BJ (cell line): ENCODE measurements around the gene HSD3B7. TPM values are rescaled to one million over a fixed set of nuclear protein-coding genes. Genes with fewer than 3 reads are reported as not detected.

Source experiments
- CTCF ChIA-PET: fragments of 350-600 bp; formaldehyde crosslinking; extraction: SDS; loops from one replicate; lab custom pipeline; 2021; ENCODE audit warnings: antibody characterized with exemption, inconsistent platforms; lab: Yijun Ruan, JAX
- POLR2A ChIA-PET: fragments of 300-600 bp; sonication (Branson Sonifier 250); formaldehyde crosslinking; extraction: SDS; loops from one replicate; lab custom pipeline; 2021; ENCODE audit warnings: antibody characterized with exemption; lab: Charles Lee
- DNase-seq: peaks from one replicate; pipeline ENCODE4 v3.0.0-alpha.2; 2011; ENCODE audit warnings: low read depth
- H3K27me3 ChIP-seq: 2 replicates; pipeline ENCODE4 v1.6.0; 2011; ENCODE audit warnings: low read length; ENCODE audit not compliant: control insufficient read depth, insufficient read depth
- H3K36me3 ChIP-seq: 2 replicates; pipeline ENCODE4 v1.5.1; 2011; ENCODE audit warnings: low read length; ENCODE audit not compliant: control insufficient read depth, insufficient read depth
- H3K4me3 ChIP-seq: 2 replicates; pipeline ENCODE4 v1.5.1; 2011; ENCODE audit warnings: low read depth, mild to moderate bottlenecking, control low read depth, low read length
- polyA plus RNA-seq: library from polyadenylated mRNA; depleted of rRNA; stranded (reverse); fragments of >200 nt; gene quantifications from 2 replicates; pipeline ENCODE4 v1.2.3, GENCODE V29; 2011
- TF ChIP-seq, protein P1 (sequence below): IDR thresholded peaks from 2 replicates; pipeline ENCODE4 v1.5.1; 2011; ENCODE audit warnings: low read depth, mild to moderate bottlenecking, control low read depth, inconsistent platforms, low read length, moderate library complexity; ENCODE audit not compliant: insufficient read depth

Gene HSD3B7
- polyA plus RNA-seq, 1 experiment, result 25.0 TPM

DNA sequence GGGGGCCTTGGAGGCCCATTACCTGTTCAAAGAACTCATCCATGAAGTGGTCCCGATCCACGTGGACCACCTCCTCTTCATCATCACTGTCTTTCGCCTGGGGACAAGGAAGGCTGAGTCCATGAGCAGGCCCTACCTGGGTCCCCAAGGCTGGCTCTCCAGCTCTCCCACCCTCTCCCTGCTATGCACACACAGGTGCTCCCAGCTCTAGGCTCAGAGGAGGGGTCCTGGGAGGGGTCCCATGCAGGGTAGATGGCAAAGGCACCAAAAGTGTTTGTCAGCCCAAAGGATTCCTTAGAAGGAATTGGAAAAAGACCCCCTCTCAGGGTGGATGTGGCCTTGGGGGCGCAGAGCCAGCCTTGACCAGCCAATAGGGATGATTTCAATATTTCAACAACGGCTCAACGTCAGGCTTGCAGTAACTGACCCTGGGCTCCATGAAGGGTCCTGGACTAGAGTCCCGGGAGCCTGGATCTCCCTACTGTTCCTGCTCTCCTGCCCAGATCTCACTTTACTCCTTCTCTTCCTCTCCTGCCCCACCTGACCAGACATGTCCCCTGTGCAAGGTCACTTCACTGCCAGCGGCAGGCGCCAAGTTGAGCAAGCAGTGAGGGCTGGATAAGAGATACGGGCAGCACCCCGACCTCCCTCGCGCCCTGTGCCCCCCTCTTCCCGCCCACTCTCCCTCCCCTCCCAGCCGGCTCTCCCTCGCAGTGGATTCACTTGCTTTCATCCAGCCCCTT lies 16.7 kb downstream of the HSD3B7 start:
- TF ChIP-seq, protein P1, sequence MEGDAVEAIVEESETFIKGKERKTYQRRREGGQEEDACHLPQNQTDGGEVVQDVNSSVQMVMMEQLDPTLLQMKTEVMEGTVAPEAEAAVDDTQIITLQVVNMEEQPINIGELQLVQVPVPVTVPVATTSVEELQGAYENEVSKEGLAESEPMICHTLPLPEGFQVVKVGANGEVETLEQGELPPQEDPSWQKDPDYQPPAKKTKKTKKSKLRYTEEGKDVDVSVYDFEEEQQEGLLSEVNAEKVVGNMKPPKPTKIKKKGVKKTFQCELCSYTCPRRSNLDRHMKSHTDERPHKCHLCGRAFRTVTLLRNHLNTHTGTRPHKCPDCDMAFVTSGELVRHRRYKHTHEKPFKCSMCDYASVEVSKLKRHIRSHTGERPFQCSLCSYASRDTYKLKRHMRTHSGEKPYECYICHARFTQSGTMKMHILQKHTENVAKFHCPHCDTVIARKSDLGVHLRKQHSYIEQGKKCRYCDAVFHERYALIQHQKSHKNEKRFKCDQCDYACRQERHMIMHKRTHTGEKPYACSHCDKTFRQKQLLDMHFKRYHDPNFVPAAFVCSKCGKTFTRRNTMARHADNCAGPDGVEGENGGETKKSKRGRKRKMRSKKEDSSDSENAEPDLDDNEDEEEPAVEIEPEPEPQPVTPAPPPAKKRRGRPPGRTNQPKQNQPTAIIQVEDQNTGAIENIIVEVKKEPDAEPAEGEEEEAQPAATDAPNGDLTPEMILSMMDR, result no peak
- Histone ChIP-seq H3K36me3 (no peaks in the 10 kb centered on the region), H3K4me3 (no peak overlapping the region), H3K27me3 (no peaks in the 10 kb centered on the region)
- ChIA-PET CTCF (no interaction called here), POLR2A (no interaction called here)
- no peak for DNase-seq

GRCh38 chr16:31002250-31002700 lies 17.3 kb downstream of the HSD3B7 start:
- Histone ChIP-seq H3K36me3 (no peaks in the 10 kb centered on the region), H3K27me3 (no peaks in the 10 kb centered on the region), H3K4me3 (no peak overlapping the region)
- CTCF ChIA-PET, result interaction anchor here (0.6 to 1.0 kb wide), 2 partner anchors 107 to 458 kb away, joined by 3 read pairs; no protein-coding TSS in a partner anchor
- no peak for DNase-seq
- POLR2A ChIA-PET, result no interaction called here
- TF ChIP-seq, protein P1, result no peak

DNA sequence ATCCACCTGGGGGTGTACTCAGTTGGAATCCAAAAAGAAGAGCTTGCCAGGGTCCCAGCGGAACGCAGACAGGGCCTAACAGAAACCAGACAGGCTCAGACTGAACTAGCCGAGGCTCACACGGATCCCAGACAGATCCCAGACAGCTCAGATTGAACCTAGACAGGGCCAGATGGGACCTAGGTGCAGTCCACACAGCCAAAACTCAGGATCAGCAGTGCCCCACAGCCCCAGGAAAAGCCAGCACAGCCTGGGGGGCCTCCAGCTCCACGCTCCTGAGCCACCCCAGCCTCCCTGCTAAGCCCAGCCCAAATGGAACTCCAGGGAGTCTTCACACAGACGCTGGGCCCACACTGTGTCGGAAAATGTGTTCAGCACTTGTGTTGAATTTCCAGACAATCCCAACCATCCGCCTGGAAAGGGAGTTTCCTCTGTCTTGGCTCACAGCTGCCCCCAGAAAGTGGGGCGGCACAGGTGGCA lies 17.9 kb downstream of the HSD3B7 start:
- H3K36me3 ChIP-seq, result no peaks in the 10 kb centered on the region
- TF ChIP-seq, protein P1, result no peak
- ChIA-PET CTCF (interaction anchor here (0.6 to 1.1 kb wide), 3 partner anchors 19 to 458 kb away, joined by 3 read pairs; no protein-coding TSS in a partner anchor), POLR2A (no interaction called here)
- no peak overlapping the region for H3K4me3 ChIP-seq
- H3K27me3 ChIP-seq, result no peaks in the 10 kb centered on the region
- DNase-seq, result no peak

DNA sequence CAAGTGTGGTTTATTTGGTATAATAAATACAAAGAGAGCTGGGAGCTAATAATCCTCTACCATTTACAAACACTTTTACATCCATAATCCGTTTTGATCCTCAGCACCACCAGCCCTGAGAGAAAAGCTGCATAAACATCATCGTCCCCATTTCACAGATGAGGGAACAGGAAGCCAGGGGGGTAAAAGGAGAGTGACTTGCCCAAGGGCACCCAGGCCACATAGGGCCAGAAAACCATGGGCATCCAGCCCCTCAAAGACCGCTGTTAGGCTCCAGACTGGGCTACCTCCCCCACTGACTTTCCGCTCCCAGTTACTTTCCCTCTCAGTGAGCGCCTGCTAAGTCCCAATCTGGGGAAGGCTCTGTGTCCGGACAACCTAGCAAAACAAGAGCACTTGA lies 18.7 kb downstream of the HSD3B7 start:
- Histone ChIP-seq H3K36me3 (no peaks in the 10 kb centered on the region), H3K27me3 (no peaks in the 10 kb centered on the region), H3K4me3 (no peak overlapping the region)
- POLR2A ChIA-PET, result no interaction called here
- no peak for DNase-seq
- TF ChIP-seq, protein P1, result no peak
- CTCF ChIA-PET, result interaction anchor here (1.1 to 1.2 kb wide), 2 partner anchors 19 to 20 kb away, joined by 3 to 4 read pairs; no protein-coding TSS in a partner anchor

DNA sequence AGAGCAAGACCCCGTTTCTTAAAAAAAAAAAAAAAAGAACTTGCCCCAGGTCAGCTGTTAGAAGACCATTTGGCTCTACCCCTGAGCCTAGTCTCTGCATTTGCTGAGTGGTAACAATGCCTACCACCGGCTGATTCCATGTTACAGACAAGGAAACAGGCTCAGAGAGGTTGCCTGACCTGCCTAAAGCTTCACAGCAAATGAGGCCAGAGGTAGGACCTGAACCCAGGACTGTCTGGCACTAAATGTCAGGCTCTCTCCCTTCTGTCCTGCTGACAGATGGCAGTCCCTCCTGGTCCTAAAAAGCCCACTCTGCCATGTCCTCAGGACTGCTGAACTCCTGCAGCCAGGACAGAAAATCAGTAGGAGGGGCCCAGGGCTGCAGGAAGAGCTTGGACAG lies 19.7 kb downstream of the HSD3B7 start:
- Histone ChIP-seq H3K27me3 (no peaks in the 10 kb centered on the region), H3K36me3 (no peaks in the 10 kb centered on the region), H3K4me3 (no peak overlapping the region)
- CTCF ChIA-PET, result interaction anchor here (1.2 kb wide), 1 partner anchor 20 kb away, joined by 4 read pairs; no protein-coding TSS in a partner anchor
- POLR2A ChIA-PET, result no interaction called here
- DNase-seq, result no peak
- TF ChIP-seq, protein P1, result no peak
